ENCODE measurements around the gene TMEM247. TPM values are rescaled to one million over a fixed set of nuclear protein-coding genes. Genes with fewer than 3 reads are reported as not detected.
A peak's percentile ranks its signal among the peaks of the same experiment; 100 is the strongest.

Gene TMEM247
- total and polyA plus RNA-seq, 10 of the 15 experiments (the other 5 are each of a cell fraction or from before 2014, with no cell fraction given), result not detected

- Histone ChIP-seq H2AFZ (ENCODE audit: control insufficient read depth, low read depth, low read length) (no peak overlapping the region), H3K9ac (ENCODE audit: control insufficient read depth, insufficient read depth, low read length) (no peak overlapping the region), H3K36me3 (ENCODE audit: control insufficient read depth in 2 of 2, insufficient read depth in 2 of 2, low read length in 1 of 2) (no peaks in the 10 kb centered on the region), H3K4me3 (no peak overlapping the region), H3K4me1 (ENCODE audit: control insufficient read depth, insufficient read depth, low read length) (no peaks in the 10 kb centered on the region), H3K27me3 (replicated peaks in 1 of 2; ENCODE audit: control insufficient read depth in 2 of 2, insufficient read depth in 2 of 2, low read length in 1 of 2) (no peaks in the 10 kb centered on the region; a peak in 2 of 4 replicates), H3K27ac (ENCODE audit: control insufficient read depth, insufficient read depth) (no peak overlapping the region), H3K4me2 (ENCODE audit: control insufficient read depth, insufficient read depth) (no peak overlapping the region), H3K79me2 (ENCODE audit: control insufficient read depth, insufficient read depth, low read length) (no peaks in the 10 kb centered on the region), H3K9me3 (replicated peaks; ENCODE audit: control insufficient read depth, insufficient read depth, low read length) (no peaks in the 10 kb centered on the region), H4K20me1 (ENCODE audit: control insufficient read depth, insufficient read depth) (no peaks in the 10 kb centered on the region)
- DNase-seq (ENCODE audit: low read depth, low spot score) (no peak), ATAC-seq (peak; percentile 39; the same call in 2 of the 3 replicates), FAIRE-seq (no peak)
- intact Hi-C loops (cut with micrococcal nuclease; ENCODE audit: unreplicated experiment) (no loop called here), in situ Hi-C loops (cut with MboI) (no loop called here)
- ChIA-PET RAD21 (ENCODE audit: unreplicated experiment) (no interaction called here), CTCF (interaction anchor here (0.9 to 1.4 kb wide), 2 partner anchors 25 to 69 kb away, joined by 3 to 4 read pairs; no protein-coding TSS in a partner anchor), SMC1A (ENCODE audit: uncharacterized antibody, unreplicated experiment) (interaction anchor here (1.5 kb wide), 1 partner anchor 15 kb away, joined by 3 read pairs; no protein-coding TSS in a partner anchor), POLR2A (no interaction called here)
- BruUV-seq (replicated peaks), result no TSS peak
- peak; percentile 90 to 92 for TF ChIP-seq IKZF2 (IDR thresholded peaks at IDR 0.05)
- peak; percentile 65; the same call in 1 of the 2 replicates for TF ChIP-seq MTA2 (IDR thresholded peaks at IDR 0.05; ENCODE audit: low read depth)
- no peak for TF ChIP-seq NR2F1 (conservative IDR thresholded peaks at IDR 0.05)
- no peak for TF ChIP-seq HCFC1 (IDR thresholded peaks at IDR 0.05; ENCODE audit: low read length)
- TF ChIP-seq ATF3 (IDR thresholded peaks at IDR 0.05; ENCODE audit: borderline replicate concordance, extremely low read depth, low read depth, low read length), result no peak
- no peak for TF ChIP-seq GATAD2B (conservative IDR thresholded peaks at IDR 0.05; ENCODE audit: low read depth)
- no peak for TF ChIP-seq NKRF (conservative IDR thresholded peaks at IDR 0.05)
- no peak for TF ChIP-seq ZNF384 (IDR thresholded peaks at IDR 0.05; ENCODE audit: borderline replicate concordance, low read depth, low read length)
- TF ChIP-seq, protein P1, sequence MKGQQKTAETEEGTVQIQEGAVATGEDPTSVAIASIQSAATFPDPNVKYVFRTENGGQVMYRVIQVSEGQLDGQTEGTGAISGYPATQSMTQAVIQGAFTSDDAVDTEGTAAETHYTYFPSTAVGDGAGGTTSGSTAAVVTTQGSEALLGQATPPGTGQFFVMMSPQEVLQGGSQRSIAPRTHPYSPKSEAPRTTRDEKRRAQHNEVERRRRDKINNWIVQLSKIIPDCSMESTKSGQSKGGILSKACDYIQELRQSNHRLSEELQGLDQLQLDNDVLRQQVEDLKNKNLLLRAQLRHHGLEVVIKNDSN (IDR thresholded peaks at IDR 0.05; ENCODE audit: borderline replicate concordance, extremely low read length, insufficient read depth, low read depth, low read length), result no peak
- 0 out of 2 replicates have a peak, but pooled peaks have one; percentile 30 for TF ChIP-seq RUNX3 (IDR thresholded peaks at IDR 0.05; ENCODE audit: low read length)
- no peak for TF ChIP-seq IRF3 (IDR thresholded peaks at IDR 0.05)
- TF ChIP-seq ZNF217 (IDR thresholded peaks at IDR 0.05), result no peak
- peak; percentile 84 for TF ChIP-seq SPI1 (IDR thresholded peaks at IDR 0.05; ENCODE audit: borderline replicate concordance, insufficient read depth, low read depth, low read length)
- peak; percentile 83 for TF ChIP-seq IKZF1 (conservative IDR thresholded peaks at IDR 0.05)
- peak; percentile 52; the same call in 1 of the 2 replicates for TF ChIP-seq DPF2 (IDR thresholded peaks at IDR 0.05)
- TF ChIP-seq EGR1 (IDR thresholded peaks at IDR 0.05; ENCODE audit: borderline replicate concordance in 1 of 2, low read depth in 2 of 2, low read length in 2 of 2), result no peak
- TF ChIP-seq HSF1 (IDR thresholded peaks at IDR 0.05; ENCODE audit: low read depth, low read length), result no peak
- TF ChIP-seq EED (IDR thresholded peaks at IDR 0.05; ENCODE audit: low read depth), result peak; percentile 46; the same call in 1 of the 2 replicates
- TF ChIP-seq IRF4 (IDR thresholded peaks at IDR 0.05; ENCODE audit: low read depth, low read length), result 0 out of 2 replicates have a peak, but pooled peaks have one; percentile 25
These were observed 44.0 kb upstream of the TMEM247 start for GRCh38 chr2:46435353-46435752.

Measured in GM12878 (cell line).